GM18520 (cell line): ENCODE measurements around the gene PGF.

Experiments used
- ATAC-seq: cut with Tn5 transposase; IDR thresholded peaks from one replicate; pipeline ENCODE4 v1.9.1; 2021; ENCODE audit not compliant: unreplicated experiment

Gene PGF

GRCh38 chr14:74904635-74905503 is 50.5 kb downstream of the PGF start:
- no peak for ATAC-seq

GRCh38 chr14:74902941-74903705 is 52.3 kb downstream of the PGF start:
- no peak for ATAC-seq

- no peak for ATAC-seq
Measured at GRCh38 chr14:74898694-74899093, 56.7 kb downstream of the PGF start.

- ATAC-seq = no peak
Measured at GRCh38 chr14:74898083-74898482, 57.3 kb downstream of the PGF start.

- no peak for ATAC-seq
Measured at GRCh38 chr14:74897642-74898041, 57.8 kb downstream of the PGF start.

- no peak for ATAC-seq
Measured at GRCh38 chr14:74896400-74896799, 59.0 kb downstream of the PGF start.

- ATAC-seq = no peak
Measured at GRCh38 chr14:74893614-74894091, 61.7 kb downstream of the PGF start.

GRCh38 chr14:74892745-74893144 is 62.7 kb downstream of the PGF start:
- no peak for ATAC-seq

- ATAC-seq = no peak
Measured at GRCh38 chr14:74891870-74892269, 63.5 kb downstream of the PGF start.
